GM12891 (cell line): Measurements from ENCODE around the gene PIGZ.

Experiments used
- POLR2A ChIP-seq: IDR thresholded peaks from 2 replicates; pipeline ENCODE4 v1.6.1; 2011; ENCODE audit warnings: low read depth, low read length, control low read depth
- POLR2AphosphoS5 ChIP-seq: IDR thresholded peaks from 2 replicates; pipeline ENCODE4 v1.6.1; 2011; ENCODE audit warnings: low read depth, low read length, control low read depth
- SPI1 ChIP-seq: IDR thresholded peaks from 2 replicates; pipeline ENCODE4 v1.6.1; 2011; ENCODE audit warnings: low read depth, low read length, control low read depth
- TAF1 ChIP-seq: IDR thresholded peaks from 2 replicates; pipeline ENCODE4 v1.6.1; 2011; ENCODE audit warnings: low read depth, low read length, control low read depth

GRCh38 chr3:196969660-196970546 is 1.3 kb upstream of the PIGZ start:
- TF ChIP-seq TAF1 (no peak), POLR2A (no peak), POLR2AphosphoS5 (no peak), SPI1 (no peak)
